IMR-90 (cell line): ENCODE data around the gene FOXK1. TPM values are rescaled to one million over a fixed set of nuclear protein-coding genes. Genes with fewer than 3 reads are reported as not detected.

Experiments
- ATAC-seq: fragments of 200-7000 bp; cut with Tn5 transposase; 2 replicates; pipeline ENCODE4 v1.9.1; 2020; ENCODE audit warnings: low read depth, mild to moderate bottlenecking, moderate library complexity
- BruUV-seq: library from RNA; stranded (reverse); fragments of 400-500 nt; replicated peaks from 2 replicates; lab custom pipeline; 2021; lab: Mats Ljungman, UMichigan
- CTCF ChIA-PET: fragments of 300-600 bp; formaldehyde crosslinking; extraction: SDS; loops from one replicate; lab custom pipeline; 2021; ENCODE audit warnings: antibody characterized with exemption; lab: Yijun Ruan, JAX
- POLR2A ChIA-PET: fragments of 300-600 bp; sonication (Branson Sonifier 250); formaldehyde crosslinking; loops from one replicate; lab custom pipeline; 2022; ENCODE audit warnings: antibody characterized with exemption; ENCODE audit not compliant: unreplicated experiment; lab: Charles Lee
- DNase-seq: peaks from one replicate; pipeline ENCODE4 v3.0.0; 2013
- H2AFZ ChIP-seq: replicated peaks from 2 replicates; pipeline ENCODE3; 2013; ENCODE audit warnings: low read length, mild to moderate bottlenecking; ENCODE audit not compliant: poor library complexity
- H2AK5ac ChIP-seq: 2 replicates; pipeline ENCODE4 v1.6.1; 2013; ENCODE audit warnings: low read depth, low read length, inconsistent platforms
- H2AK9ac ChIP-seq: replicated peaks from 2 replicates; pipeline ENCODE3; 2013; ENCODE audit warnings: mild to moderate bottlenecking, low read depth, low read length, moderate library complexity; ENCODE audit not compliant: poor library complexity
- H2BK120ac ChIP-seq: 2 replicates; pipeline ENCODE4 v1.6.1; 2013; ENCODE audit warnings: low read depth, low read length, inconsistent platforms
- H2BK15ac ChIP-seq: 3 replicates; pipeline ENCODE4 v1.6.1; 2013; ENCODE audit warnings: low read depth, low read length, inconsistent platforms
- H2BK20ac ChIP-seq: 2 replicates; pipeline ENCODE4 v1.6.1; 2013; ENCODE audit warnings: low read depth, mild to moderate bottlenecking, inconsistent platforms, low read length, moderate library complexity
- H2BK5ac ChIP-seq: 2 replicates; pipeline ENCODE4 v1.6.1; 2013; ENCODE audit warnings: mild to moderate bottlenecking, low read depth, low read length, inconsistent platforms; ENCODE audit not compliant: poor library complexity, severe bottlenecking
- H3K14ac ChIP-seq: replicated peaks from 2 replicates; pipeline ENCODE4 v1.6.1; 2013; ENCODE audit warnings: low read depth, low read length, inconsistent platforms
- H3K18ac ChIP-seq: 2 replicates; pipeline ENCODE4 v1.6.1; 2013; ENCODE audit warnings: low read depth, low read length, control low read depth
- H3K23ac ChIP-seq: 2 replicates; pipeline ENCODE4 v1.6.1; 2013; ENCODE audit warnings: low read depth, low read length, inconsistent platforms
- H3K27ac ChIP-seq: 2 replicates; pipeline ENCODE4 v1.5.1; 2013; ENCODE audit warnings: mild to moderate bottlenecking, control low read depth, low read length; ENCODE audit not compliant: insufficient read depth
- H3K27me3 ChIP-seq: 2 replicates; pipeline ENCODE4 v1.6.1; 2013; ENCODE audit warnings: low read length; ENCODE audit not compliant: control insufficient read depth, insufficient read depth
- H3K36me3 ChIP-seq: 2 replicates; pipeline ENCODE4 v1.6.1; 2013; ENCODE audit warnings: low read length, mixed read lengths; ENCODE audit not compliant: control insufficient read depth, insufficient read depth
- H3K4ac ChIP-seq: 2 replicates; pipeline ENCODE4 v1.6.1; 2013; ENCODE audit warnings: low read depth, low read length, inconsistent platforms
- H3K4me1 ChIP-seq: 2 replicates; pipeline ENCODE4 v1.6.1; 2013; ENCODE audit warnings: low read length, mixed read lengths; ENCODE audit not compliant: control insufficient read depth, insufficient read depth
- H3K4me2 ChIP-seq: 2 replicates; pipeline ENCODE4 v1.6.1; 2013; ENCODE audit warnings: low read depth, mild to moderate bottlenecking, control low read depth, low read length, moderate library complexity
- H3K4me3 ChIP-seq: 2 replicates; pipeline ENCODE4 v1.5.1; 2013; ENCODE audit warnings: low read depth, mild to moderate bottlenecking, control low read depth, low read length, moderate library complexity; ENCODE audit not compliant: insufficient read depth
- H3K56ac ChIP-seq: 2 replicates; pipeline ENCODE4 v1.6.1; 2013; ENCODE audit warnings: low read length, inconsistent platforms; ENCODE audit not compliant: insufficient read depth; ENCODE audit errors: extremely low read depth
- H3K79me1 ChIP-seq, 2 experiments: 2 replicates each; pipeline ENCODE4 v1.6.1; 2013; ENCODE audit warnings: low read length in 2 of 2, inconsistent platforms in 1 of 2, low read depth in 1 of 2
- H3K9ac ChIP-seq: 2 replicates; pipeline ENCODE4 v1.6.1; 2013; ENCODE audit warnings: low read depth, low read length, control low read depth
- H3K9me1 ChIP-seq: 2 replicates; pipeline ENCODE4 v1.6.1; 2013; ENCODE audit warnings: low read length, inconsistent platforms; ENCODE audit not compliant: insufficient read depth
- H3K9me3 ChIP-seq: 2 replicates; pipeline ENCODE4 v1.6.1; 2013; ENCODE audit warnings: low read length; ENCODE audit not compliant: control insufficient read depth, insufficient read depth
- H4K20me1 ChIP-seq: 2 replicates; pipeline ENCODE4 v1.6.1; 2013; ENCODE audit warnings: low read length, inconsistent platforms; ENCODE audit not compliant: insufficient read depth
- H4K5ac ChIP-seq: 2 replicates; pipeline ENCODE4 v1.6.1; 2013; ENCODE audit warnings: mild to moderate bottlenecking, low read depth, low read length, control low read depth
- H4K8ac ChIP-seq, 2 experiments: 2 replicates each; pipeline ENCODE4 v1.6.1; 2013; ENCODE audit warnings: low read depth in 2 of 2, low read length in 2 of 2, control low read depth in 1 of 2, inconsistent platforms in 1 of 2
- H4K91ac ChIP-seq: 2 replicates; pipeline ENCODE4 v1.6.1; 2013; ENCODE audit warnings: low read depth, low read length, inconsistent platforms; ENCODE audit not compliant: insufficient read depth
- RFX5 ChIP-seq: IDR thresholded peaks from 2 replicates; pipeline ENCODE4 v1.8.0; 2012; ENCODE audit warnings: low read depth, mild to moderate bottlenecking, low read length, moderate library complexity
- SMC3 ChIP-seq: fragments of 150-350 bp; IDR thresholded peaks from 2 replicates; pipeline ENCODE4 v1.6.1; 2016; ENCODE audit warnings: low read depth, mild to moderate bottlenecking, antibody characterized with exemption, low read length, moderate library complexity
- WGBS, 2 experiments: methylation state at CpG; one replicate each; pipeline versions ENCODE4 v1.1.5 to v1.1.7; 2013; ENCODE audit warnings: missing lambda C conversion rate in 2 of 2; ENCODE audit not compliant: insufficient read length in 1 of 2; ENCODE audit errors: extremely low coverage in 2 of 2; 5-methylcytosine and 5-hydroxymethylcytosine counted together
- dilution Hi-C: fragments of 300-500 bp; cut with HindIII; formaldehyde crosslinking; loops from one replicate; pipeline ENCODE4 v1.14.3; 2018; ENCODE audit warnings: low sequenced_read_pairs; ENCODE audit not compliant: unreplicated experiment
- in situ Hi-C: fragments of 300-500 bp; cut with MboI; formaldehyde crosslinking; loops from 3 replicates; pipeline ENCODE4 v1.14.3; 2019; ENCODE audit warnings: low sequenced_read_pairs, inconsistent platforms, mixed read lengths
- intact Hi-C: fragments of 100-400 bp; cut with micrococcal nuclease; formaldehyde crosslinking; loops from 2 replicates; pipeline ENCODE4 v1.10.0; 2022
- polyA plus RNA-seq, 3 experiments: library from polyadenylated mRNA; depleted of rRNA; stranded (reverse); fragments of >200 nt; gene quantifications; 2 replicates each; pipeline ENCODE4 v1.2.3, GENCODE V29; 2012; ENCODE audit warnings: low replicate concordance in 1 of 3
- total RNA-seq: library from RNA; depleted of rRNA; stranded (reverse); fragments of >200 nt; gene quantifications from 2 replicates; pipeline ENCODE4 v1.2.3, GENCODE V29; 2012

Gene FOXK1
- total and polyA plus RNA-seq, 2 of the 4 experiments (the other 2 are of a cell fraction), result 4.3 to 8.8 TPM

DNA sequence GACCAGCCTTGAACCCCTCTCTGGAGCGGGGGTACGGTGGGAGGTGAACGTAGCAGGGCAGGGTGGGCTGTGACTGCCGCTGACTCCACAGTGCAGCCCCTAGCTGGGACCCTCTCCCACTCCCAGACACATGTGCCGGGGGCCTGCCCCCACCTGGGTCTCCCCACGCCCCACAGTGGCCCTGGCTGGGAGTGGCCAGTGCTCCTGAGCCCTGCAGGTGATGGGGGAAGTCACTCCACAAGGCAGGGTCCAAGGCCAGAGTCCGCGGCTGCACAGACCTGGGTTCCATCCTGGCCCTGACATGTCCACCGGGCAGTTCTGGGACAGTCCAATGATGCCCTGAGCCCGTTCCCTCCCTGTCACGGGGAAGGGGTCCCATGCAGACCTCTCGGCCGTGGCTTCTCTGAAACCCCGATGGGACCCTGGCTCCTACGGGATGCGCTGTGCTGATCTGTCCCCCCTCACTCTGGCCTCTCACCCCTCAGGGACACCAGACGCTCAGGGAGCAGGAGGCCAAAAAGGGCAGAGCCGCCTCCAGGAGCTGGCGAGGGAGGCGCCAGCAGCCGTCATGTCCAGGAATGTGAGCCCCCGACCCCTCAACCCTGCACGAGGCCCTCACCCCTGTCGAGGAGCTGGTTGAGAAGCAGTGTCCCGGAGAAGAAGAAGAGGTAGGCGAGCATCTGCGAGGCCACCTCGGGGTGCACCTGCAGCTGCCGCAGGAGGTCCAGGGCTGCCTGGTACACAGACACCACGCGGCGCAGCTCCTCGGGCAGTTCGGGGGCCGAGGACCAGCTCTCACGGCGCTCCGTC, 133.7 kb downstream of the FOXK1 start:
- H2AFZ ChIP-seq, result no peak overlapping the region
- H3K4me1 ChIP-seq, result no peaks in the 10 kb centered on the region
- ATAC-seq, result no peak
- H3K18ac ChIP-seq, result no peak overlapping the region
- 85% methylated on average over 22 of the region's 38 CpGs; no CpG with 5 or more reads in 1 of the 2 experiments for WGBS, 2 experiments
- no peak overlapping the region for H3K56ac ChIP-seq
- H3K27ac ChIP-seq, result no peak overlapping the region
- no peak overlapping the region for H3K23ac ChIP-seq
- POLR2A ChIA-PET, result no interaction called here
- H2BK20ac ChIP-seq, result no peak overlapping the region
- H3K4ac ChIP-seq, result no peak overlapping the region
- no peak overlapping the region for H3K9ac ChIP-seq
- H3K9me1 ChIP-seq, result no peaks in the 10 kb centered on the region; the same call in 1 of the 2 replicates
- no TSS peak for BruUV-seq
- H3K14ac ChIP-seq, result no peak overlapping the region
- H3K36me3 ChIP-seq, result no peaks in the 10 kb centered on the region
- DNase-seq, result no peak
- H2BK5ac ChIP-seq, result no peak overlapping the region
- no peak overlapping the region for H2BK120ac ChIP-seq
- H3K79me1 ChIP-seq, result no peaks in the 10 kb centered on the region
- no peak for TF ChIP-seq RFX5
- no peak for TF ChIP-seq SMC3
- no peak overlapping the region for H4K5ac ChIP-seq
- no peak overlapping the region for H3K4me2 ChIP-seq
- dilution Hi-C loops, result no loop called here
- no peak overlapping the region for H2BK15ac ChIP-seq
- CTCF ChIA-PET, result interaction anchor here (1.0 kb wide), 1 partner anchor 269 kb away, joined by 3 read pairs; no protein-coding TSS in a partner anchor
- intact Hi-C loops, result no loop called here
- no peak overlapping the region for H3K4me3 ChIP-seq
- H4K91ac ChIP-seq, result no peak overlapping the region
- in situ Hi-C loops, result no loop called here
- H4K8ac ChIP-seq, result no peak overlapping the region
- H2AK9ac ChIP-seq, result no peak overlapping the region
- H3K27me3 ChIP-seq, result no peaks in the 10 kb centered on the region; the same call in 1 of the 2 replicates
- no peak overlapping the region for H2AK5ac ChIP-seq
- H4K20me1 ChIP-seq, result no peaks in the 10 kb centered on the region
- peaks cover 6% of the 10 kb centered on the region for H3K9me3 ChIP-seq
